GM12878 (cell line): Measurements from ENCODE around the gene KIF12. TPM values are rescaled to one million over a fixed set of nuclear protein-coding genes. Genes with fewer than 3 reads are reported as not detected.

Experiments used
- ATAC-seq: fragments of 200-7000 bp; cut with Tn5 transposase; 3 replicates; pipeline ENCODE4 v1.9.1; 2020; ENCODE audit warnings: mild to moderate bottlenecking, moderate library complexity
- BruUV-seq: library from RNA; stranded (reverse); fragments of 400-500 nt; replicated peaks from 2 replicates; lab custom pipeline; 2021; lab: Mats Ljungman, UMichigan
- CTCF ChIA-PET: fragments of 300-600 bp; sonication (Branson Sonifier 250); formaldehyde crosslinking; extraction: SDS; loops from one replicate; lab custom pipeline; 2021; ENCODE audit warnings: inconsistent platforms; lab: Yijun Ruan, JAX
- POLR2A ChIA-PET: fragments of 350-600 bp; formaldehyde crosslinking; extraction: SDS; loops from one replicate; lab custom pipeline; 2021; ENCODE audit warnings: inconsistent platforms; lab: Charles Lee
- RAD21 ChIA-PET: fragments of 300-600 bp; sonication (Branson Sonifier 250); formaldehyde crosslinking; loops from one replicate; lab custom pipeline; 2023; ENCODE audit warnings: antibody characterized with exemption; ENCODE audit not compliant: unreplicated experiment; lab: Charles Lee
- SMC1A ChIA-PET: fragments of 300-600 bp; sonication (Branson Sonifier 250); formaldehyde crosslinking; loops from one replicate; lab custom pipeline; 2023; ENCODE audit not compliant: unreplicated experiment, uncharacterized antibody; lab: Charles Lee
- DNase-seq: peaks from one replicate; pipeline ENCODE4 v3.0.0-alpha.2; 2011; ENCODE audit warnings: low read depth, low spot score
- FAIRE-seq: peaks from 3 replicates; lab custom pipeline; 2011; peaks lifted over from hg19 to GRCh38; lab: Jason Lieb, UNC
- H2AFZ ChIP-seq: 2 replicates; pipeline ENCODE4 v1.6.0; 2011; ENCODE audit warnings: low read depth, low read length, control low read depth; ENCODE audit not compliant: control insufficient read depth
- H3K27ac ChIP-seq: 2 replicates; pipeline ENCODE4 v1.5.1; 2011; ENCODE audit warnings: control low read depth; ENCODE audit not compliant: control insufficient read depth, insufficient read depth
- H3K27me3 ChIP-seq, 2 experiments: replicated peaks in 1 of 2; 2 replicates each; pipeline versions ENCODE4 v1.6.0 to v1.6.1; 2011; ENCODE audit warnings: low read length in 1 of 2; ENCODE audit not compliant: control insufficient read depth in 2 of 2, insufficient read depth in 2 of 2
- H3K36me3 ChIP-seq, 2 experiments: 2 replicates each; pipeline ENCODE4 v1.5.1; 2011; ENCODE audit warnings: low read length in 1 of 2; ENCODE audit not compliant: control insufficient read depth in 2 of 2, insufficient read depth in 2 of 2
- H3K4me1 ChIP-seq: 2 replicates; pipeline ENCODE4 v1.6.1; 2011; ENCODE audit warnings: mild to moderate bottlenecking, low read length, moderate library complexity, mixed read lengths; ENCODE audit not compliant: control insufficient read depth, insufficient read depth
- H3K4me2 ChIP-seq: 2 replicates; pipeline ENCODE4 v1.6.0; 2011; ENCODE audit warnings: control low read depth; ENCODE audit not compliant: control insufficient read depth, insufficient read depth
- H3K4me3 ChIP-seq: fragments of 200-600 bp; sonication (generic); 2 replicates; pipeline ENCODE4 v1.5.1; 2016
- H3K79me2 ChIP-seq: 2 replicates; pipeline ENCODE4 v1.6.0; 2011; ENCODE audit warnings: low read length; ENCODE audit not compliant: control insufficient read depth, insufficient read depth
- H3K9ac ChIP-seq: 2 replicates; pipeline ENCODE4 v1.8.0; 2011; ENCODE audit warnings: low read length, control low read depth, mixed read lengths; ENCODE audit not compliant: control insufficient read depth, insufficient read depth
- H3K9me3 ChIP-seq: replicated peaks from 3 replicates; pipeline ENCODE4 v1.5.1; 2011; ENCODE audit warnings: mild to moderate bottlenecking, low read length; ENCODE audit not compliant: control insufficient read depth, insufficient read depth
- H4K20me1 ChIP-seq: 2 replicates; pipeline ENCODE4 v1.6.0; 2011; ENCODE audit not compliant: control insufficient read depth, insufficient read depth
- CHD4 ChIP-seq: fragments of 200-600 bp; sonication (generic); IDR thresholded peaks from 2 replicates; pipeline ENCODE4 v1.6.1; 2016; ENCODE audit warnings: mild to moderate bottlenecking
- CREB1 ChIP-seq: IDR thresholded peaks from 2 replicates; pipeline ENCODE4 v1.6.1; 2012; ENCODE audit warnings: low read depth, mild to moderate bottlenecking, inconsistent platforms
- IKZF1 ChIP-seq: fragments of 450-650 bp; conservative IDR thresholded peaks from 2 replicates; pipeline ENCODE4 v1.6.1; 2017; ENCODE audit warnings: antibody characterized with exemption, mild to moderate bottlenecking
- KDM1A ChIP-seq: fragments of 200-600 bp; sonication (generic); IDR thresholded peaks from 2 replicates; pipeline ENCODE4 v1.6.1; 2016; ENCODE audit warnings: borderline replicate concordance
- PAX5 ChIP-seq: IDR thresholded peaks from 2 replicates; pipeline ENCODE4 v1.6.1; 2011; ENCODE audit warnings: low read depth, low read length, borderline replicate concordance
- TAF1 ChIP-seq: IDR thresholded peaks from 2 replicates; pipeline ENCODE4 v1.6.1; 2011; ENCODE audit warnings: mild to moderate bottlenecking, low read depth, low read length, borderline replicate concordance
- TARDBP ChIP-seq: IDR thresholded peaks from 2 replicates; pipeline ENCODE4 v1.6.1; 2016; ENCODE audit warnings: borderline replicate concordance
- WRNIP1 ChIP-seq: IDR thresholded peaks from 2 replicates; pipeline ENCODE4 v1.6.1; 2011; ENCODE audit warnings: low read depth, low read length, improper control_type of control experiment, borderline replicate concordance
- WGBS: methylation state at CpG from one replicate; pipeline ENCODE4 v1.1.6; 2016; ENCODE audit warnings: low lambda C conversion rate; ENCODE audit not compliant: insufficient replicate concordance, insufficient coverage; ENCODE audit errors: missing lambda C conversion rate; 5-methylcytosine and 5-hydroxymethylcytosine counted together
- in situ Hi-C: fragments of 300-500 bp; cut with MboI; formaldehyde crosslinking; loops from 9 replicates; pipeline ENCODE4 v1.14.3; 2018; ENCODE audit warnings: mixed read lengths
- intact Hi-C: fragments of 100-400 bp; cut with micrococcal nuclease; formaldehyde crosslinking; loops from one replicate; pipeline ENCODE4 v1.14.2; 2022; ENCODE audit not compliant: unreplicated experiment
- polyA plus RNA-seq, 11 experiments: library from polyadenylated mRNA; depleted of rRNA in 4 of 11; unstranded in 6 of 11; stranded (reverse) in 5 of 11; fragments of >200 nt; fragmentation: Nextera tagmentation in 4 of 11; fragmentation: Illumina TruSeq in 1 of 11; extraction: Ambion mirVana in 4 of 11; extraction: Trizol in 1 of 11; gene quantifications; 1 replicate in 1 of 11; 2 replicates in 10 of 11; pipeline versions ENCODE4 v1.2.1 to v1.2.3, GENCODE V29; 2011 to 2016; ENCODE audit warnings: inconsistent platforms in 2 of 11, missing spikeins in 2 of 11, low read depth in 1 of 11
- total RNA-seq, 4 experiments: library from RNA; depleted of rRNA in 3 of 4; stranded (reverse); fragments of >200 nt in 3 of 4; fragmentation: Illumina TruSeq in 1 of 4; extraction: Trizol in 1 of 4; gene quantifications; 2 replicates each; pipeline versions ENCODE4 v1.2.1 to v1.2.3, GENCODE V29; 2013 to 2021

The KIF12 gene
- total and polyA plus RNA-seq, 10 of the 15 experiments (the other 5 are each of a cell fraction or from before 2014, with no cell fraction given): not detected

DNA sequence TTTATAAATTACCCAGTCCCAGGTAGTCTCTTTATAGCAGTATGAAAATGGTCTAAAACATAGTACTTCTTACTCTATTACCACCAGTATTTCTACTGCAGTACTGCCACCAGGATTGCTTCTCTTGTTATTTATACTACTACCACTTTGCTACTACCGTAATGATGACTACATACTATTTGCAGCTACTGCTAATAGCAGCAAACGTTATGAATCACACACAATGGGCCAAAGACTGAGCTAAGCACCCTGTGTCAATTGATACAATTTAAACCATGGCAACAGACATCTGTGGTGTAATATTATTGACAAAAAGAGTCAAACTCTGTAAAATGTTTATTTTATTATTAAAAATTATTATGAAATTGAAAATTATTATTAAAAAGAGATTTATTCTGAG, 15.3 kb upstream of the KIF12 start:
- Histone ChIP-seq H3K4me3 (no peak overlapping the region), H3K9me3 (no peaks in the 10 kb centered on the region), H3K79me2 (no peaks in the 10 kb centered on the region), H3K27ac (no peak overlapping the region), H3K27me3 (peaks cover 2 to 6% of the 10 kb centered on the region in 2 experiments; a peak in 3 of 4 replicates), H3K4me1 (no peaks in the 10 kb centered on the region), H4K20me1 (no peaks in the 10 kb centered on the region), H3K4me2 (no peak overlapping the region), H3K36me3 (no peaks in the 10 kb centered on the region), H2AFZ (no peak overlapping the region), H3K9ac (no peak overlapping the region)
- in situ Hi-C loops: no loop called here
- DNase-seq (no peak), FAIRE-seq (no peak), ATAC-seq (no peak)
- 0% methylated on average over 2 of the region's 2 CpGs for WGBS
- intact Hi-C loops: no loop called here
- no TSS peak for BruUV-seq
- POLR2A ChIA-PET: no interaction called here
- CTCF ChIA-PET: no interaction called here
- RAD21 ChIA-PET: no interaction called here
- SMC1A ChIA-PET: no interaction called here
- TF ChIP-seq TARDBP (no peak), CREB1 (no peak), CHD4 (no peak), IKZF1 (no peak)

DNA sequence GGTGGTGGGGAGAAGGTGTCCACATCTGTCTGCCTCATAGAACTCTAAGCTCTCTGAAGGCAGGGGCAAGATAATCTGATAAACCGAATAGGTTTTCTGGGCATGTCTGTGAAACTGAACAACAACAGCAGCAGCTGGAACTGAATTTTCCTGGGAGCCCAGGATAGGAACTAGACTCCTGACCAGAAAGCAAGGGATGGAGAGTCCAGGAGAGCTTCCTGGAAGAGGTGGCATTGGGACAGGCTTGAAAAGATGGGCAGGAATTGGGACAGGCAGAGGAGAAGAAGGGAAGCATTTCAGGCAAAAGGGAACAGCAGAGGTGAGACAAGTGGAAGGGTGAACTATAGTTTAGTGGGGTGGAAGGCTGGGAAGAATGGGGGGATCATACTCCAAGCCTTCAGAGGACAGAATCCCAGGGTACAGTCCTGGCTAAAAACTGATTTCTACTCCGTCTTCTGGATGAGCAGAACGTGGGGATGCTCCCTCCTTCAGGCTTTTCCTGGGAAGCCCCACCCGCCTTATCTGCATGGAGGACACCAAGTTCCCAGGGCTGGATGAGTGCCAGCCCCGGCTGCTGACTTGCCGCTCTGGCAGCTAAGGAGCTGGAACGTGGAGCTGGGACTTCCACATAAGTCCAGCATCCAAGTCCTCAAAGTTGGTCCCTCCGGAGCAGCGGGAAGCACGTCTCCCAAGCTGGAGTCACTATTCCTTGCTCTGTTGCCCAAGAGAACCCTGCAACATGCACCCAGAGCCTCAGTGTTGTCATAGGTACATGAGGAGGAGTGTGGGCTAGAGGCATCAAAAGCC, 13.9 kb upstream of the KIF12 start:
- no peaks in the 10 kb centered on the region for H3K9me3 ChIP-seq
- RAD21 ChIA-PET: no interaction called here
- no peaks in the 10 kb centered on the region for H3K4me1 ChIP-seq
- H3K27ac ChIP-seq: no peak overlapping the region
- BruUV-seq: no TSS peak
- no peak overlapping the region for H3K4me2 ChIP-seq
- no peak for ATAC-seq
- DNase-seq: no peak
- intact Hi-C loops: no loop called here
- H3K27me3 ChIP-seq: peaks cover 2 to 4% of the 10 kb centered on the region in 2 experiments; a peak in 3 of 4 replicates
- no peak overlapping the region for H3K9ac ChIP-seq
- H3K79me2 ChIP-seq: no peaks in the 10 kb centered on the region
- in situ Hi-C loops: no loop called here
- CTCF ChIA-PET: interaction anchor here (1.0 kb wide), 1 partner anchor 42 kb away, joined by 3 read pairs; the partner anchor contains the start of gene COL27A1
- POLR2A ChIA-PET: no interaction called here
- H2AFZ ChIP-seq: no peak overlapping the region
- no peak for TF ChIP-seq TAF1
- TF ChIP-seq PAX5: no peak
- no peak for TF ChIP-seq WRNIP1
- TF ChIP-seq KDM1A: no peak
- H4K20me1 ChIP-seq: no peaks in the 10 kb centered on the region
- no peaks in the 10 kb centered on the region for H3K36me3 ChIP-seq
- 15% methylated on average over 9 of the region's 10 CpGs for WGBS
- FAIRE-seq: no peak
- SMC1A ChIA-PET: interaction anchor here (0.6 kb wide), 1 partner anchor 531 kb away, joined by 3 read pairs; no protein-coding TSS in a partner anchor
- H3K4me3 ChIP-seq: no peak overlapping the region
